OCI-LY3 (cell line): ENCODE data around the gene FAM50B.

ENCODE experiments used
- H2AFZ ChIP-seq: fragments of 200-600, 300-600 bp; shearing (Covaris generic); 2 replicates; pipeline ENCODE4 v1.6.0; 2014; ENCODE audit warnings: antibody characterized with exemption, low read depth, low read length
- H3K27ac ChIP-seq: fragments of 200-600, 300-600 bp; sonication (generic); 2 replicates; pipeline ENCODE4 v1.5.1; 2014; ENCODE audit warnings: mild to moderate bottlenecking, low read length, moderate library complexity, mixed read lengths
- H3K27me3 ChIP-seq: fragments of 200-600, 300-600 bp; sonication (generic); 2 replicates; pipeline ENCODE4 v1.6.1; 2014; ENCODE audit warnings: low read depth, low read length, mixed read lengths
- H3K36me3 ChIP-seq: fragments of 200-600, 300-600 bp; sonication (generic); replicated peaks from 2 replicates; pipeline ENCODE3; 2014; ENCODE audit warnings: low read depth, low read length, mixed read lengths
- H3K4me1 ChIP-seq: fragments of 300-600, 200-600 bp; sonication (generic); 2 replicates; pipeline ENCODE4 v1.6.1; 2014; ENCODE audit warnings: low read length, mixed read lengths
- H3K4me2 ChIP-seq: fragments of 200-600, 300-600 bp; sonication (generic); 2 replicates; pipeline ENCODE4 v1.6.1; 2014; ENCODE audit warnings: low read length, mixed read lengths
- H3K4me3 ChIP-seq: fragments of 300-600, 200-600 bp; sonication (generic); 2 replicates; pipeline ENCODE4 v1.5.1; 2014; ENCODE audit warnings: antibody characterized with exemption, mild to moderate bottlenecking, low read length, moderate library complexity
- H3K79me2 ChIP-seq: fragments of 300-600, 200-600 bp; shearing (Covaris generic); 2 replicates; pipeline ENCODE4 v1.6.1; 2014; ENCODE audit warnings: mild to moderate bottlenecking, low read length, mixed read lengths
- H3K9ac ChIP-seq: fragments of 300-600, 200-600 bp; shearing (Covaris generic); 2 replicates; pipeline ENCODE4 v1.6.0; 2014; ENCODE audit warnings: mild to moderate bottlenecking, low read length, moderate library complexity
- H3K9me3 ChIP-seq: fragments of 200-600, 300-600 bp; shearing (Covaris generic); 2 replicates; pipeline ENCODE4 v1.6.1; 2014; ENCODE audit warnings: low read length, mixed read lengths; ENCODE audit not compliant: insufficient read depth
- H4K20me1 ChIP-seq: fragments of 200-600, 300-600 bp; sonication (generic); 2 replicates; pipeline ENCODE4 v1.6.1; 2016; ENCODE audit warnings: low read length, mixed read lengths; ENCODE audit not compliant: insufficient read depth
- CTCF ChIP-seq: fragments of 200-600, 300-600 bp; sonication (generic); IDR thresholded peaks from 2 replicates; pipeline ENCODE4 v1.5.1; 2014; ENCODE audit warnings: antibody characterized with exemption, low read length, low read depth
- EZH2phosphoT487 ChIP-seq: fragments of 200-600 bp; shearing (Covaris generic); IDR thresholded peaks from 2 replicates; pipeline ENCODE4 v1.6.1; 2018; ENCODE audit warnings: antibody characterized with exemption, mixed run types, low read depth

The FAM50B gene

GRCh38 chr6:3893487-3893886 is 44.3 kb downstream of the FAM50B start:
- TF ChIP-seq CTCF (no peak), EZH2phosphoT487 (no peak)
- no peaks in the 10 kb centered on the region for H3K4me1 ChIP-seq
- H3K27ac ChIP-seq, result no peak overlapping the region
- no peaks in the 10 kb centered on the region for H3K36me3 ChIP-seq
- H3K4me2 ChIP-seq, result no peak overlapping the region
- H3K79me2 ChIP-seq, result no peaks in the 10 kb centered on the region
- no peak overlapping the region for H3K9ac ChIP-seq
- no peaks in the 10 kb centered on the region for H4K20me1 ChIP-seq
- H2AFZ ChIP-seq, result no peak overlapping the region
- H3K9me3 ChIP-seq, result no peaks in the 10 kb centered on the region
- no peaks in the 10 kb centered on the region for H3K27me3 ChIP-seq
- no peak overlapping the region for H3K4me3 ChIP-seq

- Histone ChIP-seq H3K4me1 (no peaks in the 10 kb centered on the region), H3K4me3 (no peak overlapping the region), H4K20me1 (no peaks in the 10 kb centered on the region), H3K4me2 (no peak overlapping the region), H3K9ac (no peak overlapping the region), H3K9me3 (no peaks in the 10 kb centered on the region), H3K79me2 (no peaks in the 10 kb centered on the region), H3K27me3 (no peaks in the 10 kb centered on the region), H3K36me3 (no peaks in the 10 kb centered on the region), H2AFZ (no peak overlapping the region), H3K27ac (no peak overlapping the region)
- TF ChIP-seq CTCF (no peak), EZH2phosphoT487 (no peak)
Measured at GRCh38 chr6:3893917-3894316, 44.7 kb downstream of the FAM50B start.

GRCh38 chr6:3894590-3895311 is 45.6 kb downstream of the FAM50B start:
- H3K4me3 ChIP-seq, result no peak overlapping the region
- H3K9ac ChIP-seq, result no peak overlapping the region
- no peak for TF ChIP-seq CTCF
- no peak for TF ChIP-seq EZH2phosphoT487
- no peak overlapping the region for H3K27ac ChIP-seq
- H3K36me3 ChIP-seq, result no peaks in the 10 kb centered on the region
- no peaks in the 10 kb centered on the region for H3K4me1 ChIP-seq
- no peaks in the 10 kb centered on the region for H3K27me3 ChIP-seq
- no peaks in the 10 kb centered on the region for H4K20me1 ChIP-seq
- H3K4me2 ChIP-seq, result no peak overlapping the region
- H3K9me3 ChIP-seq, result no peaks in the 10 kb centered on the region
- H2AFZ ChIP-seq, result no peak overlapping the region
- no peaks in the 10 kb centered on the region for H3K79me2 ChIP-seq

GRCh38 chr6:3895312-3895653 is 46.1 kb downstream of the FAM50B start:
- no peak for TF ChIP-seq EZH2phosphoT487
- TF ChIP-seq CTCF, result no peak
- no peak overlapping the region for H3K4me3 ChIP-seq
- no peak overlapping the region for H3K4me2 ChIP-seq
- no peaks in the 10 kb centered on the region for H3K4me1 ChIP-seq
- no peaks in the 10 kb centered on the region for H3K79me2 ChIP-seq
- no peak overlapping the region for H2AFZ ChIP-seq
- H3K27ac ChIP-seq, result no peak overlapping the region
- no peaks in the 10 kb centered on the region for H4K20me1 ChIP-seq
- H3K9me3 ChIP-seq, result no peaks in the 10 kb centered on the region
- H3K9ac ChIP-seq, result no peak overlapping the region
- no peaks in the 10 kb centered on the region for H3K36me3 ChIP-seq
- no peaks in the 10 kb centered on the region for H3K27me3 ChIP-seq
